DMS79 treated with DMSO at 0.1 percent for 48 hours (cell line): ENCODE data around the gene ECI1.
"Not testable (repeated sequence)": the region's sequence is repeated elsewhere in the genome, so short reads cannot be mapped to it uniquely, and the experiment has no call there.

Experiments
- DNase-seq: peaks from one replicate; lab custom pipeline; 2025; lab: John Stamatoyannopoulos, UW

Gene ECI1

DNA sequence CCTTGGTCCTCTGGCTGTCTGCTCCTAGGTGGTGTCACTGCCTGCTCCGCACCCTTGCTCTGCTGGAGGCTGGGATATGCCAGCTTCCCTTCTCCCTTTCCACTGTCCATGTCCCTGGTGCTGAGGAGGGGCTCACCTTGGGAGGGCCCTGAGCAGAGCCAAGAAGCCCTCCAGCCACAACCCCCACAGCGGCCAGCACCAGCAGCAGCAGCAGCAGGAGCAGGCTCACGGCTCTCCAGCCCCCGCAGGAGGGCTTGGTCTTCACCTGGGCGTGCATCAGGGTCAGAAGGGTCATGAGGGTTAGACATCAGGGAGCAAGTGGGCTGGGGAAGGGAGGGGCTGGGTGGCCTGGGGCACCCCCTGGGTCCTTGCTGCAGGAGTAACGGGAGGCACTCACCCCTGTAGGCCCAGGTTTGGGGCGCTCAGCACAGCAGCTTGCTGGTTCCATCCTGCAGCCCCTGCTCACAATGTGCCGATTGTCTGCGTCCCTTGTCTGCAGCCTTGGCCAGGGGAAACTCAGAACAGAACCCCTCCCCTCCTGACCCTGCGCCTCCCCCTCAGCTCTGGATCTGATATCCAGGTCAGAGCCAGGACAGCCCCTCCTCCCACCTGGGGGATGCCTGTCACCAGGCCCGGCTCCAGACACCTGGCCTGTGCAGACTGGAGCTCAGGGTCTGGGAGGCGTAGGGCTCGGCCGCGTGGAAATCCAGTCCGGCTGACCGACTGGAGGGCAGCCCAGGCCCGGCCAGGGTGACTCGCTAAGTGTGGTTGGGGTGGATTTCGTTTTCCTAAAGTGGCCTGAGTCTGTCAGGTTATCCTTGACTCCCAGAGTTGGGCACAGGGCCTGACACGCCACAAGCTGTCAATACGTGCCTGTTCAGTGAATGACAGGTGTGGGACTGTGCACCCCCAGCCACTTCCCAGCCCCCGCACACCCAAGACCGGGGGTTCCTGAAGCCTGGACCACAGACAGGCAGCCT, 40.7 kb downstream of the ECI1 start, which contains the start of gene BRICD5:
Gene BRICD5 (minus strand): TSS at position 478 of the 980 bp plus-strand sequence. CDS start 30 bp downstream, at position 448.
- DNase-seq: no peak

DNA sequence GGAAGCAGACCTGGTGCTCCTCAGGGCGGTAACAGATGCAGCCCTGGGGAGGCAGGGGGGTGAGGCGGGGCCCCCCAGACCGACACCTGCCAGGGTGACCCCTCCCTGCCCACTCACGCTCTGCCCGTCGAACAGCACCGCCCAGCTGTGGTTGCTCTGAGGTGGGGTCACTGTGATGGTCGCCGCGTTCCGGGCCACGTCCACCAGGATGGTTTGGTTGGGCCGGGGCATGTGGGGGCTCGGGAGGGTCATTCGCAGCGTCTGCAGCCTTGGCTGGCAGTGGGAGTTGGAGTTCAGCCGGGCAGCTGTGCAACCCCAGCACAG, 41.4 kb downstream of the ECI1 start:
- no peak for DNase-seq

DNA sequence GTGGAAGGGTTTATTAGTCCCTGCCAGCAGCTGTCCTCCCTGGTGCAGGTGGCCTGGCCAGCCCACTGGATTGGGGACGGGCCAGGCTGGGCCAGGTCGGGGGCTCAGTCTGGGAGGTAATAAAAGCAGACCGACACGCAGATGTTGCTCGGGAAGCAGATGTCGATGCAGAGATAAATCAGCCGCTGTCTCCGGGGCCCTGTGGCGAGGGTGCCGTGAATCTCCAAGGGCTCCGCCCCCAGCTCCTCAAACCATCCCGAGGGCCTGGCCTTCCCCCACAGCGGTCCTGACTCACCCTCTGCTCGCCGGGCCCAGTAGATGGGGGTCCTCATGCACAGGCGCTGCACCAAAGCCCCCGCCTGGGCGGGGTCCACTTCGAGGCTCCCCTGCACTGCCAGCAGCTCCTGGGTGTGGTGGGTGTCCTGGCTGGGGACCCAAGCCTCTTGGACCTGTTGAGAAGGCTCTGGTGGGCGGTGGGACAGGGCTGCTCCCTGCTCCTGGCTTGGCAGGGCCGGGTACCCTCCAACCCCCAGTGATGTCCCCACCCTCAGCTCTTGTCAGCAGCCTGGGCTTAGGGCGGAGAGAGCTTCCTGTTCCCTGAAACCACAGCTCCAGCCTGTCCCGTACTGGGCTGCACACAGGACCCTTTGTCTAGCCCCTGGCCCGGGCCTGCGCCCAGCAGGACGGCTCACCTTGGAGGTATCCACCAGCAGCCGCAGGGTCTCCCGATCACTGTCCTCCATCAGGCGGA, 42.0 kb downstream of the ECI1 start:
- no peak for DNase-seq

DNA sequence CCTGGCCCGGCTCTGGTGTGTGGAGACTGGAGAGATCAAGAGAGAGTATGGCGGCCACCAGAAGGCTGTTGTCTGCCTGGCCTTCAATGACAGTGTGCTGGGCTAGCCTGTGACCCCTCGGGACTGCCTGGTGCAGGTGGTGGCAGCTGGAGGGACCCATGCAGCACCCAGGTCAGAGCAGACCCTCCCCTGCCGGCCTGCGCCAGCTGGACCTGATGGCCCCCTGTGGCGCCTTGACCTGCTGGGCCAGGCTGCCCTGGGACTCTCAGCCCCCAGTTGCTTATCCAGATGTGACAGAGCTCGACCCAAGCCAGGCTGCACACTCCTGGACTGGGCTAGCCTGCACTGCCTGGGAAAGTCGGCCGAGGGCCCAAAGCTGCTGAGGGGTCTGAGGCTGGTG, 42.6 kb downstream of the ECI1 start:
- DNase-seq: no peak

DNA sequence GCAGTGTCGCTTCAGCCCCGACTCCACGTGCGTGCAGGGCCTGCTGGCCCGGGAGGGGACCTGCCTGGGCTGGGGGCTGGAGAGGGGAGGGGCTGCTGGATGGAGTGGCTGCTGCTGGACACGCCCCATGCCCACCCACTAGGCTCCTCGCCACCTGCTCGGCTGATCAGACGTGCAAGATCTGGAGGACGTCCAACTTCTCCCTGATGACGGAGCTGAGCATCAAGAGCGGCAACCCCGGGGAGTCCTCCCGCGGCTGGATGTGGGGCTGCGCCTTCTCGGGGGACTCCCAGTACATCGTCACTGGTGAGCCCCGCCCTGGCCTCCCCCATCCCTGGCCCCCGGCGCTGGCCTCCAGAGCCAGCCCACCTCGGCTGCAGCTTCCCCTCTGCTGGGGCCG, 43.1 kb downstream of the ECI1 start:
- no peak for DNase-seq

DNA sequence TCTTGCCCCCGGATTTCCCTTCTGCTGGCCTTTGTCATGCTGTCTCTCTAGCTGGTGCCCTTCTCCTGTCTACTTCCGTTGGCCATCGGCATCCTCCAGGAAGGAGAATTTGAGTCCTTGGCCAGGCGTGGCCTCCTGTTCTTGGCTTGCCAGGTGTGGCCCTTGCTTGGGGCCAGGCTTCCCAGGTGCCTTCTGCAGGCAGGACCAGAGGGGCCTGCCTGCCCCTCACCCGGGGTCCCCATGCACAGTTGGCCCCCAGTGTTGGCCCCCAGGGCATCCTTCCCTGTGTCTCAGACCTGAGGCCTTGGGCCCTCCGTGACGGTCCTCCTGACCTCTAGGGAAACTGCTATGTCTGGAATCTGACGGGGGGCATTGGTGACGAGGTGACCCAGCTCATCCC, 43.5 kb downstream of the ECI1 start:
- DNase-seq: no peak

DNA sequence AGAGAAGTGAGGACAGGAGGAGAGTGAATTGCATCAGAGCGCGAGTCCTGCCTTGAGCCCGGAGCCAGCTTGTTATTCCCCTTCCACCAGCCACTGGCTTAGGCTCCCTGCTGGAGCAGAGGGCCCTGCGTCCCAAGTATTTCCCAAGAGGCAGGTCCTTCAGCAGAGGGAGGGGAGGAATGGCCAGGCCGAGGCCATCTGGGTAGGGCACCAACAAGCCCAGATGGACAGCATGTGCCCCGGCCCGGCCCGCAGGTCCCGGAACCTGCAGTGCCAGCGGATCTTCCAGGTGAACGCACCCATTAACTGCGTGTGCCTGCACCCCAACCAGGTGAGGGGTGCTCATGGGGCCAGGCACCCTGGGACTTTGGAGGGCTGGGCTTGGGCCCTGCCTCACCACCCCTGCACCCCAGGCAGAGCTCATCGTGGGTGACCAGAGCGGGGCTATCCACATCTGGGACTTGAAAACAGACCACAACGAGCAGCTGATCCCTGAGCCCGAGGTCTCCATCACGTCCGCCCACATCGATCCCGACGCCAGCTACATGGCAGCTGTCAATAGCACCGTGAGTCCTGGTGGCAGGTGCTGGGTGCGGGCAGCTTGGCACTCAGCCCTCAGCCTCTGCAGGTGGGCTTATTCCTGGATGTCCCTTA, 44.5 kb downstream of the ECI1 start:
- no peak for DNase-seq

DNA sequence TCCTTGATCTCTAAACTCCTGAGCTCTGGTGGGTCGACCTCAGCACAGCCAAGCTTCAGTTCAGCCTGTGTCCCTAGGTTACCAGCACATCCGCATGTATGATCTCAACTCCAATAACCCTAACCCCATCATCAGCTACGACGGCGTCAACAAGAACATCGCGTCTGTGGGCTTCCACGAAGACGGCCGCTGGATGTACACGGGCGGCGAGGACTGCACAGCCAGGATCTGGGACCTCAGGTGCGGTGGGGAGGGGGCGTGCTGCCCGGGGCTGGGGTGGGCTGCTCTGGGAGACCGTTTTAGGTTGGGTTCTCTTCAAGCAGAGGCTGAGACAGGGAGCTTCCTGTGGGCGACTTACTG, 45.0 kb downstream of the ECI1 start:
- no peak for DNase-seq

DNA sequence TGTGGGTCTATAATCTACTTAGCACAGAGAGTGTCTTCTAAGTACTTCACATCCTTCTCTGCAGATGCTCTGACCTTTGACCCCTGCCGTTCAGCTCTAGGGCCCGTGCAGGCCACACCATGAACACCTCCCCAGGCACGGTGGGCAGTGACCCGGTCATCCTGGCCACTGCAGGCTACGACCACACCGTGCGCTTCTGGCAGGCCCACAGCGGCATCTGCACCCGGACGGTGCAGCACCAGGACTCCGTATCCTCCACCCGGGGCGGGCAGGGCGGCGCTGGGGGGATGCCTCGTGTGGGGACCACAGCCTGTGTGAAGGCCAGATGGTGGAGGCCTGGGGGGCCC, 45.4 kb downstream of the ECI1 start:
- DNase-seq: no peak

DNA sequence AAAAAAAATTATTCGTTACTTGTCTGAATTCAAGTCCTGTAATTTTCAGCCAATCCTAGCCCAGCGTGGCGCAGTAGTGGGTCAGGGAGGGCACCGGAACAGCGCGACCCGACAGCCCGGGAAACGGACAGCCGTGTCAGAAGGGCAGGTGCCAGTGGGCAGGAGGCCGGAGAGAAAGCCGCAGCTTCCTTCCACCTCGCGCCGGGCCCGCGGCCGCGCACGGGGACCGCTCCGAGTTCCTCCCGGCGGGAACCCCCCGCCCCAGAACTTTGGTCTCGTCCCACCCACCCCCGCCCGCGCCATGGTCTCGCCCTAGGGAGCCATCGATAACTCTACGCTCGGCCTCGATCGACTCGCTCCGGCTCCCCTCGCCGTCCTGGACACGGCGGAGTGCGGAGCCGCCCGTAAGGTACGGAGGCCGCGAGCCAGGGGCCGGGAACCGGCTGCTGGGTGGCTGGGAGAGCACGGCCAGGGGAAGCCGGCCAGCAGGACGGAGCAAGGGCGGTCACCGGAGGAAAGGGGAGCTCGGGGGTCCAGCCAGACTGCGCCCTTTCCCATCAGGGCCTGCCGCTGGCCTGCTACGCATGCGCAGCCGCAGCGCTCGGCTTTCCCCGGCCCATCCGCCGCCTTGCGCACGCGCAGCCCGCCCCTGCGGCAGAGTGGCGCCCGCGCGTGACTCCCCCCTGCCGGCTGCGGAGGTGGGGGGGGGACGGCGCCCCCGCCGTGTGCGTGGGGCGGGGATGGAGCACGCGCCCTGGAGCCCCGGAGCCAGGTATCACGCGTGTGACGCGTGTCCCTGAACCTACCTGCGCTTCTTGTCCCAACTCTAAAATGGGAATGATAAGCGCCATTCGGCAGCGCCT, 46.1 kb downstream of the ECI1 start, which contains the start of gene MLST8:
Gene MLST8 (plus strand): TSS at position 351 of the 863 bp plus-strand sequence. CDS start 632 bp downstream, outside the sequence.
- DNase-seq: peak; percentile 65

DNA sequence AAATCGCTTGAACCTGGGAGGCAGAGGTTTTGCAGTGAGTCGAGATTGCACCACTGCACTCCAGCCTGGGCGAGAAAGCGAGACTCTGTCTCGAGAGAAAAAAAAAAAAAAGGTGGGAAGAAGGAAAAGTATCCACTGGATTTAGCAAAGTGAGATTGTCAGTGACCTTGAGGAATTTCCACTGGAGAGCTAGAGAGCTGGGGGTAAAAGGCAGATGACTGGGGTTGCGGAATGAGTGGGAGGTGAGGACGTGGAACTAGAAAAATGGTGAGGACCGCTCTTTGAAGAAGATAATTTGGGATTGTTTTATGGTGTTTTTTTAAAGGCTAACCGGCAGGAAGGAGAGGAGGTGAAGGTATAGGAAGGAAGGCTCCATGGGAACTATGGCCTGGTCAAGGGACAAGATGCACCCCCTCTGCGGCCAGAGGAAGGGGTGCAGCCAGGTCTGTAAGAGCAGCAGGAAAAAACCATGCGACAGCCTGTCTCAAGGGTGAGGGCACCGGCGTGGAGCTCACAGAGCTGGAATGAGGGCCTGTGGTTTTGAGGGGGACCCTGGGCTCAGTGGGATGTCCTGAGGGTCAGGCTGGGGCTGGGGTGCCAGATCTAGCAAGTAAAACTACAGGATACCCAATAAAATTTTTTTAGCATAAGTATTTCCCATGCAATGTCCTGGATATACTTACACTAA, 46.8 kb downstream of the ECI1 start:
- DNase-seq: no peak

DNA sequence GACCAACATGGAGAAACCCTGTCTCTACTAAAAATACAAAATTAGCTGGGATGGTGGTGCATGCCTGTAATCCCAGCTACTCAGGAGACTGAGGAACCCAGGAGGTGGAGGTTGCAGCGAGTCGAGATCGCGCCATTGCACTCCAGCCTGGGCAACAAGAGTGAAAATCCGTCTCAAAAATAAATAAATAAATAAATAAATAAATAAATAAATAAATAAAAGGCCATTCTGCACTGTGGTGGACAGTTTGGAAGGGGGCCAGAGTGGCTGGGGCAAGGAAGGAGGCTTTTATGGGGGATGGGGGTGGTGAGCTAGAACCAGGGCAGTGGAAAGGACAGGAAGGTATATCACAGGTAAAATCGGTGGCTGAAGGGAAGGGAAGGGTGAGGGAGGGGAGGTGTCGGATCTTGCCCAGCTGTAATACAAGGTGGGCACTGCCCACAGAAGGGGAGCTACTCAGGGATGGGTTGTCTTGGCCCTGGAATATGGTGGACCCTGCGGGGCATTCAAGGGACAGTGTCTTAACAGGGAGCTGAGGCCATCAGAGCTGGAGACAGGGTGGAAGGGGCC, 48.2 kb downstream of the ECI1 start:
- not testable (repeated sequence) for DNase-seq

DNA sequence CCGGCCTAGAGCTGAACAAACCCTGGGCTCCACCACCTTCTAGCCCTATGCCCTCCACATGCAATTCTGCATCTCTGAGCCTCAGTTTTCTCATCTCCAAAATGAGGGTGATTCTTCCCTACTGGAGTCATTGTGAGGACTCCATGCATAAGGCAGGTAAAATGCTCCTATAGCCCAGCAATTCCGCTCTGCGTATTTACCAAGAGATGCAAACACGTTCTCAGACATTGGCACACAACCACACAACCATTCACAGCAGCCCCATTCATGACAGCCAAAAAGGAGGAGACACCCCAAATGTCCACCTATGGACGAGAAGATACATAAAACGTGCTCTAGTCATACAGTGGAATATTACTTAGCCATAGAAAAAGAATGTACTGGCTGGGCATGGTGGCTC, 51.1 kb downstream of the ECI1 start:
- DNase-seq: no peak

DNA sequence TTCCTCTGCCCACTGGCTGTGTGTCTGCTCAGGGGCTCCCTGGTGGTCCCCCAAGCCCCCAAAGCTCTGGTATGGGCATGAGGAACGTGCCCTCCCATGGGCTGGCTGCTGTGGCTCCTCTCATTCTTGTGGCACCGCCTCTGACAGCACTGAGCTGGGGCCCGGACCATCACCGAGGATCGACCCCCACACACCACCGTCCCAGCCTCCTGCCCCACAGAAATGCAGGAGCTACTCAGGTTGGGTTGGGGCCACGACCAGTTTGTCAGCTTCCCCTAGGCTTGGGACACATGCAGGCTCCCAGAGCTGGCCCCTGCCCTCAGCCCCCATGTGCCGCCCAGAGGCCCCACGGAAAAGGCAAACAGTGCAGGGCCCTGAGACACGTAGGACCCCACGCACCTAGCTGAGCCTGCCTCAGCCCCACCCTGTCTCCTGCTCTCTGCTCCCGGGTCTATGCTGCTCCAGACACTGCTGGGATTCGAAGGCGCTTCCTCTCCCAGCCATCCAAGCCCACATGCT, 51.7 kb downstream of the ECI1 start:
- no peak for DNase-seq

DNA sequence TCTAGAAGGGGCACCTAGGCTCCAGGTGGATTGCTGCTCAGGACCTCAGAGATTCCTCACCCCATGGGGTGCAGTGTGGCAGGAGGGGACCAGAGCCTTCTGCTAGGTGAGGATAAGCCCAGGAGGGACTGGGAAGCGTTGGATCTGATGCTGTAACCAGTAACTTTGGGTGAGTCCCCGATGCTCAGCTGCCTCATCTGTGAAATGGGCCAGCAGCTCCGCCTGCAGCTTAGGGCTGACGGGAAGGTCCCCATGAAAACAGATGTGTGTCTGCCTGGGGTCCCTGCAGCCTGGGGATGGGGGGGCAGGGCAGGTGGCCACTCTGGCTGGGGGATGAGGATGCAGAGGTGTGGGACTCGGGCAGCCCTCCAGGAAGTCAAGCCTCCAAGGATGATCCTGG, 52.3 kb downstream of the ECI1 start:
- DNase-seq: no peak

DNA sequence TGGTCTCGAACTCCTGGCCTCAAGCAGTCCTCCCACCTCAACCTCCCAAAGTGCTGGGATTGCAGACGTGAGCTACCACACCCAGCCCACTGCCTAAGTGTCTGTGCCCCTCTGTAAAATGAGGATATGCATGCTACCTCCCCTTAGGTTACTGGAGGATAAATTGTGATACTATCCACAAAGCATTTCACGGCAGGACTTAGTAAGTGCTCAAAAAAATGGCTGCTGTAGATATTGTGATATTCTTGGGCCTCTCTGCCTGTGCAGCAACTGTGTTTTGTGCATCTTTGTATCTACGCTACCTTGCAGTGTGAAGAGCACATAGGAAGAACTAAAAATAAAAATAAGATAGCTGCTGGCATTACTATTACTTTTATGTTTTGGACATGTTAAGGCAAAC, 53.1 kb downstream of the ECI1 start:
- DNase-seq: no peak

DNA sequence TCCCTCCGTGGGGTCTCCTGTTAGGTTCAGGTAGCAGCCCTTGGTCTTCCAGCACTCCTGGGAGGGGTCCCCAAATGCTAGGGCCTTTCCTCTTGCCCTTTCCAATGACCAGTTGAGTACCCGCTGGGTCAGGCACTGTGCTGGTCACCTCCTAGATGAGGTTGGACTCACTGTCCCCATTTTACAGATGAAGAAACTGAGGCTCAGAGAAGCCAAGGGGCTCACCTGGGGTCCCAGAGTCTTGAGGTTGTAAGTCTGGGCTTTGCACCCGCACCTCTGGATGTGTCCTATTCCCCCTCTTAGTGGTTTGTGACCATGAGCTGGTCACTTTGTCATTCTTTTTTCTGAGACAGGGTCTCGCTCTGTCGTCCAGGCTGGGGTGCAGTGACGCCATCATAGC, 53.6 kb downstream of the ECI1 start:
- DNase-seq: no peak

DNA sequence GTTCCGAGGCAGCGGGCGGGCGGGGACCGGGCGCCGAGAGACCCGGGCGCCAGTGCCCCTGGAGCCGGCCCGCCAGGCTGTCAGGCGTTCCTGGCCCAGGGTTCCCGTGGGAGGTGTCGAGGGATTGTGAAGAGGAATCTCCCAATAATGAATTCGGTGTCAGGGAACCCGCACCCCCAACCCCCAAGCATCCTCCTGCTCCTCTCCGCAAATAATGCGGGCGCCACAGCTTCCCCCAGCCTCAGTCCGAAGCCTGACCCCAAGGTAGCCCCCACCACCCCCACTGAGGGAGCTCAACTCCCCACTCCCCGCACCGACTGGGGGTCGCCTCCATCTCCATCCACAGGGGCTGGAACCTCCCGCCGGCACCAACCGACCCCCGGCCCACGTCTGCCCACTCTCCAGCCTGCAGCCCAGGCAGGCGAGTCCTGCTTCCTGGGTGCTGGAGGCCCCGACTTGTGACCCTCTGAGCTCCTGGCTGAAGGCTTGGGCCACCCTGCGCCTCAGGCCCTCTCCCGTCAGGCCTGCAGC, 54.3 kb downstream of the ECI1 start:
- DNase-seq: no peak

DNA sequence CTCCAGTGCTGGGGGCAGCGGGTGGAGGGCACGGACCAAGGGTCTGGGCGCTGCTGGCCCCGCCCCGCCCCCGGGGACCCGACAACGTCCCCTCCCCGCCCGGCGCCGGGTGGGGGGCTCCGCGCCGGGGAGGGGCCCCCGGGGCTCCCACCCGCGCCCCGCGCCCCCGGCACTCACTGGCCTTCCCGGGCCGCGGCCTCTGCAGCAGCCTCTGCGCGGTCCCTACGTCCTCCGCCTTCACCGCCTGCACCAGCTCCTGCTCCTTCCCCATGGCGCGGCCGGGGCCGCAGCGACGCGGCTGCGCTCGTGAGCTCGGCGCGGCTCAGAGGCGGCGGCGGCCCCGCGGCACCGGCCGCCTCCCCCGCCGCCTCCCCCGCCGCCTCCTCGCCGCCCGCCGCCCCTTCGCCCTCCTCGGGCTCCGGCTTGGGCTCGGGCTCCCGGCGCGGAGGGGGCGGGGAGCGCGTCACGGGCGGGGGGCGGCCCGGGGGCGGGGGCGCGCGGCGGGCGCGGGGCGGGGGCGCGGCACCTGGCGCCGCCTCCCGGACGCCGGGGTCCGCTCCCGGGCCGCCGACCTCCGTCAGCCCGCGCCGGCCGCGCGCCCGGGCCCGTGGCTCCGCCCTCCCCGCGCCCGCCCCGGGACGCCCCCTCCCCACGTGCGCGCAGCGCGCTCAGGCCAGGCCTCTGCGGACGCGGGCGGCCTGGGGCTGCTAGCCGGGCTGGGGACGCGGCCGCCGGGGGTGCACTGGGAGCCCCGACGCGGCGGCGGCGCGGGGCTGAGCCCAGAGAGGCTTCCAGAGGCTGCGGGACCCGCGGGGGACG, 55.0 kb downstream of the ECI1 start, which contains the start of gene CASKIN1:
Gene CASKIN1 (minus strand): TSS at position 444 of the 819 bp plus-strand sequence. CDS start 173 bp downstream, at position 271.
- peak; percentile 4 for DNase-seq
